NCI-H345 treated with DMSO at 0.1 percent for 48 hours (cell line): Measurements from ENCODE around the gene ATAD2B.

ENCODE experiments used
- DNase-seq: peaks from one replicate; lab custom pipeline; 2025; ENCODE audit not compliant: unreplicated experiment; lab: John Stamatoyannopoulos, UW

ATAD2B gene

DNA sequence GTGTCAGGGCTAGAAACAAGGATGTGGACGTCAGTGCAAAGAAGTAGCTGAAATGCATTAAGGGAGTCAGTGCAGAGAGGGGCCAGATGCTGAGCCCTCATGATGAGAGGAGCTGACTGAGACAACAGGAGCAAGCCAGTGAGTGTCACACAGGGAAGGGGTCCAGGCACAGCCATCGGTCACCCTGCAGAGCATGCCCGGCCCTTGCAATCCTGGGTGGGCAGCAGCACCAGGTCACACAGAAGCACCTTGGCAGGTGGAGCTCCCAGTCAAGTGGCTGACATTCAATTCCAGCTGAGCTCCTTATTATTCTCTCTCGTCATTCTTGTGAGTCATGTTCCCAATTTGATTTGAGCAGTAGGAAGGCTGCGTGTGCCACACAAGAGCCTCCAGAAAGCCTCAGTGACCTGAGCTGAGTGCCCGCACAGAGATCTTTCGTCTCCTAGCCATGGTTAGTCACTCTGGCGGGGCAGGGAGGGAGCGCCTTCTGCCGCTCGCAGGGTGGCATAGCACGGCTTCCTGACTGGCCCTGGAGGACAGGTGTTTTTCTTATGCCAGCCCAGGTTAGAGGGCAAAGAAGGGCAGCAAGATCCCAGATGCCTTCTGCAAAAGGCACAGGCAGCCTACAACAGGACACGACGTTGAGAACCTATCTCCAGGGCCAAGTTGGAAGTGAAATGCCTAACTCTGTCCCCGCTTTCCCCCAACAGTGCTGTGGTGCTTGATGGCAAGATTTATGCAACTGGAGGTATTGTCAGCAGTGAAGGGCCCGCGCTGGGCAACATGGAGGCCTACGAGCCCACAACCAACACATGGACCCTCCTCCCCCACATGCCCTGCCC, 220.9 kb downstream of the ATAD2B start:
- no peak for DNase-seq

DNA sequence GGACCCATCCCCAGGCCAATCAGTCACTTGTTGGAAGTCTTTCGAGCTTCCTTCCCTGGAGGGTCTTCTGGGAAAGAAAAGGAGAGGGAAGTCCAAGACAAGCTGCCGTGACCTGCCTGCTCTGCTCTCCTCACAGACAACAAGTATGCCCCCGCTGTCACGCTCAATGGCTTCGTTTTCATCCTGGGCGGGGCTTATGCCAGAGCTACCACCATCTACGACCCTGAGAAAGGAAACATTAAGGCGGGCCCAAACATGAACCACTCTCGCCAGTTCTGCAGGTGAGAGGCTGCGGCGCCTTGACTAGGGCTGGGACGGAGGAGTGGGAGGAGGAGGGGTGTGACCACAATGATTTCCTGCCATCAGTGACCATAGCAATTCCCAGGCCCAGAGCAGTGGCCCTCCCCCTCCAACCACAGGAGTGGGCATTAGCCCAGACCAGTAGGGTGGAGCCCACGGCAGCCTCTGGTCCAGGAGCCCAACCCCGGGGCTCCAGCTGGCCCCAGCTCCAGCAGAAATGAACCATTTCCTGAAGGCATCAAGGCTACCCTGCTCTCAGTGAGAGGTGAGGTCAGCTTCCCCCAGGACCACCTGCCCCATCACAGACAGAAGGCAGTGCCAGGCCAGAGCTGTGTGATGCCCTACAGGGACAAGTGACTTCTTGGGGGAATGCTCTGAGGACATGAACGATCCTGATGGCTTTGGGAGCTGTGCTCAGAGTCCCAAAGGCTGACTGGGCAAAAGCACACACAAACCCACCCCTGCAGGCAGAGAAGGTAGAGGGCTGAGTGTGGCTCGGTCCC, 223.1 kb downstream of the ATAD2B start:
- no peak for DNase-seq

DNA sequence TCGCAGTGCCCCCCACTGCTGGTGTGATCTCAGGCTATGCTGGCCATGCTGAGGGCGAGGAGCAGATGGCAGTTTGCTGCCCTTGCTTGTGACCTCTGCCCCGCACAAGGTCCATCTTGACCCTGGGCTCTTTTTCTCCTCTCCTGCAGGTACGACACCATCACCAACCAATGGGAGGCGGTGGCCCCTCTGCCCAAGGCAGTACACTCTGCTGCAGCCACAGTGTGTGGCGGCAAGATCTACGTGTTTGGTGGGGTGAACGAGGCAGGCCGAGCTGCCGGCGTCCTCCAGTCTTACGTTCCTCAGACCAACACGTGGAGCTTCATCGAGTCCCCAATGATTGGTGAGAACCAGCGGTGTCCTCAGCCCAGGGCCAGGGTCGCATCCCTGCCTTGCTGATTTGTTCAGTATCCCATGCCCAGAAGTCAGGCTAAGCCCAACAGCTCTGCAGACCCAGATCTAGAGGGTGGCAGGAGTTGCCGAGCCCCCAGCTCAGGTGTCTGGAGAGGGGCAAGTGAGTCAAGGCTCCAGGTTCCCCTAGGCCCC, 223.8 kb downstream of the ATAD2B start:
- no peak for DNase-seq

DNA sequence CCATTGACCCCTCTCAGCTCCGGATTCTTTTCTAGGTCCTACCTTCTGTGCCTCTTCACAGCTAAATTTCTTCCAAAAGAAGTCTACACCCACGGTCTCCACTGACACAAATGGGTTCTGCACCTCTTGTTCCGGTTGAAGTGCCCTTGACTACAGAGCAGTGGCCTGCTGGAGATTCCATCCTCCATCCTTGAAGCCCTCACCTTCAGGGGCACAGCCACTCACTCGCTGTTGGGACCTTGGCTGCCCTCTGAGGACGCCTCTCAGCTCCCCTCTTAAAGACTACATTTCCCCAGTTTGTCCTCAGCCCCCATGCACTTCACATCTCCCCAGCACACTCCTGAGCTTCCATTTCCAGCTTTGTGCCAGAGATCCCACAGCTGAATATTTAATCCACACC, 226.3 kb downstream of the ATAD2B start:
- DNase-seq: no peak

GRCh38 chr2:23699580-23699925, 227.4 kb downstream of the ATAD2B start:
- no peak for DNase-seq

GRCh38 chr2:23698721-23699579, 228.0 kb downstream of the ATAD2B start:
- DNase-seq: no peak
